ENCODE measurements around the gene IPO13.

IPO13 gene

GRCh38 chr1:43946236-43947060 lies at the start of gene IPO13:
Gene IPO13 (plus strand): TSS chr1:43946950. CDS start chr1:43947601, 651 bp downstream.
- peak; percentile 83 for DNase-seq (ENCODE audit: low read depth, low spot score)
- H3K27ac ChIP-seq = peak within 1 kb of the TSS; percentile 77

- no peak overlapping the region for H3K27ac ChIP-seq
- DNase-seq (ENCODE audit: low read depth, low spot score) = no peak
Measured at GRCh38 chr1:43898981-43899380, 47.8 kb upstream of the IPO13 start.

- H3K27ac ChIP-seq = no peak overlapping the region
- no peak for DNase-seq (ENCODE audit: low read depth, low spot score)
Measured at GRCh38 chr1:43900386-43900785, 46.4 kb upstream of the IPO13 start.

GRCh38 chr1:43901196-43901961 lies 45.4 kb upstream of the IPO13 start:
- no peak for DNase-seq (ENCODE audit: low read depth, low spot score)
- H3K27ac ChIP-seq = peak overlapping the region; percentile 25

- H3K27ac ChIP-seq = peak overlapping the region; percentile 25
- no peak for DNase-seq (ENCODE audit: low read depth, low spot score)
Measured at GRCh38 chr1:43902058-43902831, 44.5 kb upstream of the IPO13 start.

- DNase-seq (ENCODE audit: low read depth, low spot score) = no peak
- no peak overlapping the region for H3K27ac ChIP-seq
Measured at GRCh38 chr1:43904660-43905551, 41.8 kb upstream of the IPO13 start.

- no peak overlapping the region for H3K27ac ChIP-seq
- no peak for DNase-seq (ENCODE audit: low read depth, low spot score)
Measured at GRCh38 chr1:43908226-43908625, 38.5 kb upstream of the IPO13 start.

GRCh38 chr1:43908858-43909257 lies 37.9 kb upstream of the IPO13 start:
- no peak overlapping the region for H3K27ac ChIP-seq
- no peak for DNase-seq (ENCODE audit: low read depth, low spot score)

- no peak overlapping the region for H3K27ac ChIP-seq
- DNase-seq (ENCODE audit: low read depth, low spot score) = no peak
Measured at GRCh38 chr1:43910343-43910742, 36.4 kb upstream of the IPO13 start.

GRCh38 chr1:43912607-43913006 lies 34.1 kb upstream of the IPO13 start:
- peak overlapping the region; percentile 96 for H3K27ac ChIP-seq
- DNase-seq (ENCODE audit: low read depth, low spot score) = no peak

GRCh38 chr1:43913051-43913501 lies 33.7 kb upstream of the IPO13 start:
- peak overlapping the region; percentile 96 for H3K27ac ChIP-seq
- no peak for DNase-seq (ENCODE audit: low read depth, low spot score)

- peak overlapping the region; percentile 96 for H3K27ac ChIP-seq
- DNase-seq (ENCODE audit: low read depth, low spot score) = no peak
Measured at GRCh38 chr1:43913666-43914360, 32.9 kb upstream of the IPO13 start.

GRCh38 chr1:43914576-43915525 lies 31.9 kb upstream of the IPO13 start:
- no peak for DNase-seq (ENCODE audit: low read depth, low spot score)
- H3K27ac ChIP-seq = peak overlapping the region; percentile 96

- no peak for DNase-seq (ENCODE audit: low read depth, low spot score)
- H3K27ac ChIP-seq = no peak overlapping the region
Measured at GRCh38 chr1:43919906-43920305, 26.8 kb upstream of the IPO13 start.

- peak overlapping the region; percentile 95 for H3K27ac ChIP-seq
- no peak for DNase-seq (ENCODE audit: low read depth, low spot score)
Measured at GRCh38 chr1:43921022-43921421, 25.7 kb upstream of the IPO13 start.

- H3K27ac ChIP-seq = peak overlapping the region; percentile 95
- no peak for DNase-seq (ENCODE audit: low read depth, low spot score)
Measured at GRCh38 chr1:43924516-43924915, 22.2 kb upstream of the IPO13 start.

GRCh38 chr1:43925846-43926245 lies 20.9 kb upstream of the IPO13 start:
- DNase-seq (ENCODE audit: low read depth, low spot score) = no peak
- no peak overlapping the region for H3K27ac ChIP-seq
